ENCODE data around the gene RACK1.
A peak's percentile ranks its signal among the peaks of the same experiment; 100 is the strongest.

Gene RACK1

DNA sequence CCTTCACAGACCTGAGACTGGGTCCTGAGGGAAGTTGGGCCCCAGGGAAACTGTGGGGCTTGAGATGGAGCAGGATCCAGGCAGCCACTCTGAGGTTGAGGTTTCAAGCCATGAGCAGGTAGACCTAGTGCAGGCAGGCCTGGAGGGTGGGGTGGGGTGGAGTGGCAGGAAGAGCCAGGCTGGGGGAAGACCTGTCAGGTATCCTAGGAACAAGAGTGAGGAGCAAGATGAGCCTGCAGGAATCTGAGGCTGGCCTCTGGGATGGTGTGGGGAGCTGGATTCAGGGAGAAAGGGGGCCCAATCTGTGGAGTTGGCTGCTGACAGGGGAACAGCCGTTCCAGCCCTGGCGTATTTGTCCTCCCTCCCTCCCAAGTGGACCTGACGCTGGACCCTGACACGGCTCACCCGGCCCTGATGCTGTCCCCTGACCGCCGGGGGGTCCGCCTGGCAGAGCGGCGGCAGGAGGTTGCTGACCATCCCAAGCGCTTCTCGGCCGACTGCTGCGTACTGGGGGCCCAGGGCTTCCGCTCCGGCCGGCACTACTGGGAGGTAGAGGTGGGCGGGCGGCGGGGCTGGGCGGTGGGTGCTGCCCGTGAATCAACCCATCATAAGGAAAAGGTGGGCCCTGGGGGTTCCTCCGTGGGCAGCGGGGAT, 9.8 kb downstream of the RACK1 start:
- no peak for DNase-seq (ENCODE audit: low read depth)

GRCh38 chr5:181233088-181233800, 10.5 kb downstream of the RACK1 start:
- DNase-seq (ENCODE audit: low read depth) = no peak

DNA sequence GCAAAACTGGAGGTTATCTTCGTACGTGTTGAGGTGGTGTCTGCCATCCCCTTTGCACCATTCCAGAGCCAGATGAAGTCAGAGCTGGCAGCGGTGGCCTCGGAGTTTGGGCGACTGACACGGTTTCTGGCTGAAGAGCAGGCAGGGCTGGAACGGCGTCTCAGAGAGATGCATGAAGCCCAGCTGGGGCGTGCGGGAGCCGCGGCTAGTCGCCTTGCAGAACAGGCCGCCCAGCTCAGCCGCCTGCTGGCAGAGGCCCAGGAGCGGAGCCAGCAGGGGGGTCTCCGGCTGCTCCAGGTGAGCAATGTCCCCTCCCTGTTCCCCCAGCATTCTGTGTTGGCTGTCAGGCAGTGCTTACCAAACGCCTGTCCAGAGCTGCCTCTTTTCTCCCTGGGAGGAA, 11.1 kb downstream of the RACK1 start:
- DNase-seq (ENCODE audit: low read depth) = no peak

- no peak for DNase-seq (ENCODE audit: low read depth)
These were observed 12.3 kb downstream of the RACK1 start for GRCh38 chr5:181231432-181231831.

- no peak for DNase-seq (ENCODE audit: low read depth)
These were observed 13.2 kb downstream of the RACK1 start for GRCh38 chr5:181230551-181230950.

- no peak for DNase-seq (ENCODE audit: low read depth)
These were observed 13.7 kb downstream of the RACK1 start for GRCh38 chr5:181229996-181230395.

DNA sequence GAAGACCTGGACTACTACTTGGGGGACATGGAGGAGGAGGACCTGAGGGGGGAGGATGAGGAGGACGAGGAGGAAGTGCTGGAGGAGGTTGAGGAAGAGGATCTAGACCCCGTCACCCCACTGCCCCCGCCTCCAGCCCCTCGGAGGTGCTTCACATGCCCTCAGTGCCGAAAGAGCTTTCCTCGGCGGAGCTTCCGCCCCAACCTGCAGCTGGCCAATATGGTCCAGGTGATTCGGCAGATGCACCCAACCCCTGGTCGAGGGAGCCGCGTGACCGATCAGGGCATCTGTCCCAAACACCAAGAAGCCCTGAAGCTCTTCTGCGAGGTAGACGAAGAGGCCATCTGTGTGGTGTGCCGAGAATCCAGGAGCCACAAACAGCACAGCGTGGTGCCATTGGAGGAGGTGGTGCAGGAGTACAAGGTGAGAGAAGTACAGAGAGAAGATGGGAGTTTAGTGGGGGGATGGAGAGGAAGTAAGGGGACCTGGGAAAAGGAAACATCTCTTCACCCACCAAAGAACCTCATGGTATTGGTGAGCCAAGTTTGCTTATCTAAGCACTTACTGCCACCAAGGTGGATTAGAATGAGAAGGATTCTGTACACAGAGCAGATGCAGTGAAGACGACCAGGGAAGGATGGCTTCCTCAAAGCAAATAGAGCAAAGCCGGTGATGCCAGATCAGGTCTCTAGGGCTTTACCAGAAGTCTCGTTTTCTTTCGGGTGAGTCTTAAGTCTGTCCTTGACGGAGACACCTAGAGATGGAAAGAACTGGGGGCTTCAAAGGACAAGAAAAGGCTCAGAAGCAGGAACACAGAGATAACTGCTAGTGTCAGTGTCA, 19.1 kb downstream of the RACK1 start:
- DNase-seq (ENCODE audit: low read depth) = no peak

DNA sequence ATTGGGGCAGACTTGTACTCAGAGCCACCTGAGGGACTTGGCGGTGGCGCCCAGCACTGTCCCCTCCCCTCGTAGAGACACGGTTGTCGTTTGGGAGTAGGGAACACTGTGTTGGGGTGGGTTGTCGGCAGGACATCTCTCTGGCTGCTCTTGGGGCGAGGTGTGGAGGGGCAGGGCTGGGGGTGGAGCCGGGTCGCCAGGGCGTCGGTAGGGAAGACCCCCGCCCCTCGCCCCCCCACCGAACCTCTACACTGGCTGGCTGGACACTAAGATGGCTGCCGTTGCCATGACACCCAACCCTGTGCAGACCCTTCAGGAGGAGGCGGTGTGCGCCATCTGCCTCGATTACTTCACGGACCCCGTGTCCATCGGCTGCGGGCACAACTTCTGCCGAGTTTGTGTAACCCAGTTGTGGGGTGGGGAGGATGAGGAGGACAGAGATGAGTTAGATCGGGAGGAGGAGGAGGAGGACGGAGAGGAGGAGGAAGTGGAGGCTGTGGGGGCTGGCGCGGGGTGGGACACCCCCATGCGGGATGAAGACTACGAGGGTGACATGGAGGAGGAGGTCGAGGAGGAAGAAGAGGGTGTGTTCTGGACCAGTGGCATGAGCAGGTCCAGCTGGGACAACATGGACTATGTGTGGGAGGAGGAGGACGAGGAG, 19.8 kb downstream of the RACK1 start:
- no peak for DNase-seq (ENCODE audit: low read depth)

DNA sequence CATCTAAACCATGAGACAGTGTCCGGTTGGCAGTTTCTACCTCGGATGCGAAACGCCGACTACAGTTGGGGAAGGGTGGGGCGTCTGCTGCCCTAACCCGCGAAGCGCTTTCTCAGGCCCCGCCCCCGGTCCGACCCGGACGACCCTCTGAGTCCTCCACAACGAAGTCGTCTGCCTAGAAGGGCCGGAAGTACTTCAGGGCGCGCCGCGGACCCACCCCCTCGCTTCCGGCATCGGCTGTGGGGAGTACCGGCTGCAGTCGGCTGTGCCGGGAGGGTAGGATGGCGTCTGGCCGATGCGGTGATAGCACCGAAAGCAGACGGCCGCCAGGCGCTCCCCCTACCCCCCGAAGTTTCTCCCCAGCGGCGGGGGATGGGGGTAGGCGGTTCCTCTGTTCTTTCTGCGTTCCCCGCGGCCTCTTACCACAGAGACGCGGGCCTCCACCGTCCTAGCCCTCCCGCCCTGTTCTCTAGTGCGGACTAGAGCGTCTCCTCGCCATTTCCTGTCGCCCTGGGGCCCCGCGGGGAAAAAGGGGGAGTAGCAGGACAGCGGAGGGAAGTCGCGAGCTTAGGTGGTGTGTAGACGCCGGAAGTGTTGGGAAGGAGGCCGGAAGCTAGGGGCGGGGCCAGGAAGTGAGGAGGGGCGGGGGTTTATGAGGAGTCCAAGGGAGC, 20.5 kb downstream of the RACK1 start, which contains the start of gene TRIM41:
TRIM41 (plus strand) TSS at position 224 of the 671 bp plus-strand sequence. CDS start 719 bp downstream, outside the sequence.
- DNase-seq (ENCODE audit: low read depth) = peak; percentile 98

DNA sequence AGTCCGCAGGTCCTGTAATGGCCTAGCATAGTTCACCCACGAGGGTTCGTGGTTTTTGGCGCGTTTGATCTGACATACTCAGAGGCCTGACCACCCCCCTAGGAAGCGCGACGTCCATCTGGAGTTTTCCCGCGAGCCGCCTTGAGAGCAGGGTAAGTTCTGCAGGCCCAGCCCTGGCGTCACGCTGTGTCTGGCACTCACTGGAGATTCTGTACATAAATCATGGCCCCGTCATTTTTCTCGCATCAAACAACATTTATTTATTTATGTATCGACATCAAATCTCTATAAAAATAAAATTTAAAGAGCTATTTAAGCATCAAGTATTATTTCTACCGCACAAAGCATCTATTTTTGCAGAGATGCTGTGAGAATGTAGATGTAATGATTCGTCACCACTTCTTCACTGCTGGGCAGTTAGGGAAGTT, 21.1 kb downstream of the RACK1 start:
- no peak for DNase-seq (ENCODE audit: low read depth)

DNA sequence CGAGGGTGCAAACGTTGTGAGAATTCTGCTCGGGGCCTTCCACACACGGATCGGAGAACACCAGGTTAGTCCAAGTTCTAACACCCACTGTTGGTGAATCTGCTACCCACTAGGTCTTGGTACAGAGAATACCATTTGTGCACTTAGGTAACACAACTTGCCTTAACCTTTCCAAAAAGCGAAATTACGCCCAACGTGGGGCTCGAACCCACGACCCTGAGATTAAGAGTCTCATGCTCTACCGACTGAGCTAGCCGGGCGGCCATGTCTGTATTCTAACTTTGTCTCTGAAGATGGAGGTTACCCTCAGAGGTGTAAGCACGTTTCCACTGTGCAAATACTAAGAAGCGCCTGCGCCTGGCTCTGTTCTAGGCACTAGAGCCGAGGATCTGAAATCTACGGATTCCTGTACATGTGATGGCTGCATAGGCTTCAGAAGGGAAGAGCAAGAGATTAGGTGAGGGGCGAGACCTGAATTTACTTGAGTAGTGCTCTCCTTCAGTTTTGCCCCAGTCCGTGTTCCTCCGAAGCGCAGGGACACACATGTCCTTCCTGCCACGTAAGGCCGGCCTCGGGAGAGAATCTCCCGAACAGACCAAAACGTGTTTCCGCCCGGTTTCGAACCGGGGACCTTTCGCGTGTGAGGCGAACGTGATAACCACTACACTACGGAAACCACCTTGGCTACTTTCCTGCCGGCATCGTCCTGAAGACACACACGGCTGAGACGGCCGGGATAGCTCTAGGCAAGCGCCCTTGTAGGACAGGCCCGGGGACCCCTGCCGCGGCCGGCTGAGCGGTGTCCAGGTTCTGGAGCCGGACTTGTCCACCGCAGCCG, 21.7 kb downstream of the RACK1 start:
- DNase-seq (ENCODE audit: low read depth) = peak; percentile 92

DNA sequence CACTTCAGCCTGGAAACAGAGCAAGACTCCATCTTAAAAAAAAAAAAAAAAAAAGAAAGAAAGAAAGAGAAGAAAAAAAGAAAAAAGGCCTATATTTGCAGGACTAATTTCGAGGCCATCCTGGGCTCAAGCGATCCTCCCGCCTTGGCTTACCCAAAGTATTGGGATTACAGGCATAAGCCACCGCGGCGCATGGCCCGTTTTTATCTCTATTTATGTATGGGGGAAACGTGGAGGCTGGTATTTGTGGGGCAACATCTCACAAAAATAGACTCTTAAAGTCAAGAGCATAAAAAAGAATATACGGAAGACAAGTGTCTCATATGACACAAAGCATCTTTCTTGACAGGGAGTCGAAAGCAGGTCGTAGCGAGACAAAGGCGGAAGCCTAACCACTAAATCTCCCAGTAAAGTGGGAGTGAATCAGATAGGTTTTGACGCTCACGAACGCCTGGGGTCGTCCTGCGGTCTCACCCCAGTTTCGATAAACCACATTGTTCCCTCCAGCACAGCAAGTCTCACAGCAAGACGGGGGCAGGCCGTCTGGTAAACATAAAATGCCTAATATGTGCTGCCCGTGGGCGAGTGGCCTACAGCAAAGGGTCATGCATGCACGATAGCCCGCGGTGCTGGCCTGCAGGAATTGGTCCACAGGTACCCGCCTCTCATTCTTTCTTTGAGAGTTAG, 22.5 kb downstream of the RACK1 start:
- DNase-seq (ENCODE audit: low read depth) = no peak

DNA sequence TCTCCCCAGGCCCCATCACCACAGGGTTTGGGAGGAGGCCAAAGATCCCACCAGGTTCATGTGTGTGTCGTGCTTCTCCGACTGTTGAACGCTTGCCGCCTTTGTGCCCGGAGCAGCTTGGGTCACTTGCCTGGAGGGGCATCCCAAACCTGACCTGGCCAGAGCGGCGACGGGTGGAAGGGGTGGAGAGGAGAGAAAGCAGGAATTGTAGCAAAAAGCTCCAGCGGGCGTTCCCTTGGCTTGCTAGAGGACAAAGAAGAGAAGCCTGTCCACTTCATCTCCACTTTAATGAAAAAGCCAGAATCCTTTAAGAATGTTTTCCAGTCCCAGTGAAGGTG, 23.6 kb downstream of the RACK1 start:
- no peak for DNase-seq (ENCODE audit: low read depth)

DNA sequence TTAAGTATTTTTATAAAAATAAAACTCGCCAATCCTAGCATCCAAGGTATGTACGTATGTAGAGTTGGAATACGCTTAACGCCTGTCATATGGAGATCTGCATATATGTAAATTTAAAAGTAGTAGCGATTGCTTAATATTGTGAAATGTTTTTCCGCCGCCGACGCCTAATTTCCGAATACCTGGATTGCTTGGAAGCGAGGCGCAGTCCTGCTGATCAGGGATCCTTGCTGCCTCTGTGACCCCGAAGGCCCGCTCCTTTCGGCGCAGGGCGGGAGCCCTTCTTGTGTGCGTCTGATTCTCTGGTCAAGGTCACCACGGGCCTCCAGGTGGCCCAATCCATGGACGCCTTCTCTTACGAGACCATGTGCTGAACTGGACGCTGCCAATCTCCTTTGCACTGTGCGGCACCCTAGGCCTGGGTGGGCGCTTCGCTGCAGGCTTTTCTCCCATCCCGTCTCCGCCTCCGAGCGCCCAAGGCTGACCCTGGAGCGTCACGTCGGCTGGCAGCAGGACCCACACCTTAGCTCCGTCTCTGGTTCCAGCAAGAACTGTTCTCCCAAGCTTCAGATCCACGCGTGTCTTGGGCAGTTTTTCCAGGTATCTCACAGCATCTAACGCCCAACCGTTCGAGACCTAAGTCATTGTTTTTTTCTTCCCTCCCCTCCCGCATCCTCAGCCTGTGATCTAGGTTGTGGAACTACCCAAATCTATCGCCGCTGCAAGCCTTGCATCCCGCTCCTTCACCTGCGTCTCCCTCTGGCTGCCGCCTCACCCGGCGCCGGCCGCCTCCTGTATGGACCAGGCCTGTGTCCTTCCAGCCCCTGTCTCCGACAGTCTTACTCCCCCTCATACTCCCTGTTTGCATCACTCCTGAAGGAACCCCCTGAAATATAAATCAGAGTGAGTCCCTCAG, 24.2 kb downstream of the RACK1 start:
- no peak for DNase-seq (ENCODE audit: low read depth)

DNA sequence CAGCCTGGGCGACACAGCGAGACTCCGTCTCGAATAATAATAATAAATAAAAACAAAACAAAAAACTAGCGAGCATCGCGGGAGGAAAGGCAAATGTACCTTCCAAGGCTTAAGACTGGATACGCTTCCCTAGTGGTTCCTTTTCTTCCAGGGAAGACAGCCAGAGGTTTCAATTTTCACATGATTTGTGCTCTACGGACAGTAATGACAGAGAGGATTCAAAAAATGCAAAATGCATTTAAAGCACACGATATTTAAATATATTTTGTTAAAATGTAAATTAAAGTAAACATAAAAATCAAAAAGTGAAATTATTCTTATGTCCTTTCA, 24.9 kb downstream of the RACK1 start:
- no peak for DNase-seq (ENCODE audit: low read depth)

GRCh38 chr5:181217803-181218062, 26.0 kb downstream of the RACK1 start:
- DNase-seq (ENCODE audit: low read depth) = no peak

- DNase-seq (ENCODE audit: low read depth) = no peak
These were observed 26.4 kb downstream of the RACK1 start for GRCh38 chr5:181217111-181217802.

GRCh38 chr5:181215997-181216989, 27.4 kb downstream of the RACK1 start:
- DNase-seq (ENCODE audit: low read depth) = no peak
